ENCODE measurements around the gene ATP2A1.

GRCh38 chr16:28946681-28947080 is 68.4 kb downstream of the ATP2A1 start:
- TF ChIP-seq CTCF (IDR thresholded peaks at IDR 0.05) = no peak
- TF ChIP-seq EP300 (IDR thresholded peaks at IDR 0.05) = no peak
